Sigmoid colon (tissue), 4 donors: ENCODE data around the gene PIGW.
A peak's percentile ranks its signal among the peaks of the same experiment; 100 is the strongest.

Source experiments
- CTCF ChIP-seq, 4 experiments: fragments of 450-650 bp in 3 of 4; fragments of 200-600 bp in 1 of 4; IDR thresholded peaks; one replicate each; pipeline ENCODE4 v1.5.1; 2016 to 2019; ENCODE audit warnings: antibody characterized with exemption in 4 of 4, mild to moderate bottlenecking in 3 of 4, moderate library complexity in 2 of 4
- EP300 ChIP-seq, 4 donors: sonication (generic); formaldehyde crosslinking; IDR thresholded peaks; one replicate each; pipeline ENCODE4 v1.6.1; 2017; ENCODE audit warnings: antibody characterized with exemption in 4 of 4
- POLR2A ChIP-seq, 2 donors: fragments of 450-650 bp; IDR thresholded peaks; one replicate each; pipeline ENCODE4 v1.6.1; 2016; ENCODE audit warnings: antibody characterized with exemption in 2 of 2, mild to moderate bottlenecking in 2 of 2, moderate library complexity in 2 of 2
- POLR2AphosphoS5 ChIP-seq, 4 donors: sonication (generic); formaldehyde crosslinking; IDR thresholded peaks; one replicate each; pipeline ENCODE4 v1.6.1; 2017; ENCODE audit warnings: antibody characterized with exemption in 4 of 4

DNA sequence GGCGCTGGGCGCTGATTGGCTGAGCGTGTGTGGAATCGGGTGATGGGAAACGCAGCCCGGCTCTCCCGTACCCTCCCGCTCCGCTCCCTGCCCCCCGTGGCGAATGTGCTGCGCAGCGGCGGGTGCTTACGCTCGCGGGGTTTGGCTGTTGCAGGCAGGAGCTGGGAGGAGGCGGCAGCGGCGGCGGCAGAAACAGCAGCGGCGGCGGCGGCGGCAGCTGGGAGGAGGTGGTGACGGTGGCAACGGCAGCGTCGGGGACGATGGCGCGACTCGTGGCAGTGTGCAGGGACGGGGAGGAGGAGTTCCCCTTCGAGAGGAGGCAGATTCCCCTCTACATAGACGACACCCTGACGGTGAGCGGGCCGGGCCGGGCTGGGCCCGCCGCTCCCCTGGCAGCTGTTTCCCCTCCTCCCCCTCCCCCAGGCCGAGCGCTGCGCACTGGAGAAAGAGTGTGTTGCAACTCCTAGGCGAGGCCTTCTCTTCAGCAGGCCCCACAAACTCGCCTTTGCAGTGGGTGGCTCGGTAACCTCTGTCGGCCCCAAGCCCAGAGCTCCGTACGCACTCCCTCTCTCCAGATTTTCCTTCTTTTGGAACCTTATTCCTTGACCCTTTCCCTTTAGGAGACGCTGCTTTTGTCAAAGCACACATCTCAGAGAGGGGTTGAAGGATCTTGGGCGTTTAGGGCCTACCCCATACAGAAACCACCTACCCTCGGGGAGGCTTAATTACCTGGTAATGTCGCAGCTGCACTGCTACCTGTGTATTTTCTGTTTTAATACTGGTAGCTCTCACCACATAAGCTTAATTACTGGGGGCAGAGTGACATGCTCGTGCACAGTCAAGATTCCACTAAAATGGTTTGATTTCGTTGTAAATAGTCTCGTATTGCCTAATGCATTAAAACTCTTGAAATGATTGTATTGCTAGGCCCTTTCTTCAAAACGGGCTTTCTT, 11.0 kb downstream of the PIGW start:
- TF ChIP-seq POLR2AphosphoS5 (IDR thresholded peaks at IDR 0.05), result peak; percentile 81 to 95 (median 92)
- TF ChIP-seq POLR2A (IDR thresholded peaks at IDR 0.05), result peak; percentile 73 to 79
- TF ChIP-seq CTCF (IDR thresholded peaks at IDR 0.05), result no peak
- TF ChIP-seq EP300 (IDR thresholded peaks at IDR 0.05), result no peak
